HG03558 (cell line): ENCODE results near the gene C1QC.

Experiments
- ATAC-seq: cut with Tn5 transposase; IDR thresholded peaks from one replicate; pipeline ENCODE4 v1.9.1; 2021; ENCODE audit warnings: moderate number of reproducible peaks; ENCODE audit not compliant: unreplicated experiment; ENCODE audit errors: extremely low read depth

C1QC gene

GRCh38 chr1:22676916-22677583, 33.6 kb downstream of the C1QC start:
- no peak for ATAC-seq

DNA sequence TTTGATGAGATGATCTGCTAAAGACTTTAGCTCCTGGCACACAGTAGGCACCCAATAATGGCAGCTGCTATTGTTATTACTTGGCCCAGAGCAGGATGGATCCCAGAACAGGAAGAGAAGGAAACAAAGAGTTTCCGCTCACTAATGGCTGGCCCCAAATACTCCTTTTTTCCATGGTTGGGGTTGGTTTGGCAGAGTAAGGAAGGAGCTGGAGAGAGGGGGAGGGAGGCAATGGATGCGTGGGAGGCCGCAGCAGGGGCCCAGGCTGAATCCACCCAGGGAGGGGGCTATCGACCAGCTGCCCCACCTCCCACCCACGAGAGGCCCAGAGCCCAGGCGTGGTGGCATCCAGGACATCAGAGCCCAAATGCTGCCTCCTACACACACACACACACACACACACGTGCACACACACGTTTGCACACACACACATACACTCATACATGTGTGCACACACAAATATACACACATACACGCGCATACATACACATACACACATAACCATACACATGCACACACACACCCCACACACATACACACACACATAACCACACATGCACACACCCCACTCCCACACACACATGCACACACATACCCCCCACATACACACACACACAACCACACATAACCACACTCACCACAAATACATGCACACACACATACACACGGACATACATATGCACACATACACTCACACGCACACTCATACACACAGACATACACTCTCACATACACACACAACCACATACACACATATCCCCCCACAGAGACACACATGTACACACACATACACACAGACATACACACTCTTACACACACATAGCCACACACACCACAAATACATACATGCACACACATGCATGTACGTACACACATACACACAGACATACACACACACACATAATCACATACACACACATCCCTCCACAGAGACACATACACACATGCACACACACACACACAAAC, 34.8 kb downstream of the C1QC start:
- no peak for ATAC-seq

DNA sequence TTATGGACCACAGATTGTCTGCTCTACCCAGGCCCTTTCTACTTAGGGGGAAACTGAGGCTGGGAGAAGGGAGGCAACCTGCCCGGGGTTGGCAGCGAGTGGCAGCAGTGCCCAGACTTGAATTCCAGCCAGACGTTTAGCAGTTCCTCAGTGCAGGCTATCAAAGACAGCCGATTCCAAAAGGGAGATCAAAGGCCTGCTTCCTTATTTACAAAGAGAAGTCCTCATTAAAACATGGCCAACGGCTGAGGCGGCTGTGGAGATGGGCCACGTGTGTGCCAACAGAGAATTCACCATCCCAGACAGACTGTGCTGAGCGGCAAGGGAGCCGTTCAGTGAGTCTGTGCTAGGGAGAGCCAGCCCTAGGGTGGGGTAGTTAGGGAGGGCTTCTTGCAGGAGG, 37.3 kb downstream of the C1QC start:
- no peak for ATAC-seq

- no peak for ATAC-seq
Measured at GRCh38 chr1:22681556-22682276, 38.3 kb downstream of the C1QC start.

GRCh38 chr1:22683547-22683946, 40.1 kb downstream of the C1QC start:
- no peak for ATAC-seq

GRCh38 chr1:22685591-22686059, 42.2 kb downstream of the C1QC start:
- no peak for ATAC-seq

DNA sequence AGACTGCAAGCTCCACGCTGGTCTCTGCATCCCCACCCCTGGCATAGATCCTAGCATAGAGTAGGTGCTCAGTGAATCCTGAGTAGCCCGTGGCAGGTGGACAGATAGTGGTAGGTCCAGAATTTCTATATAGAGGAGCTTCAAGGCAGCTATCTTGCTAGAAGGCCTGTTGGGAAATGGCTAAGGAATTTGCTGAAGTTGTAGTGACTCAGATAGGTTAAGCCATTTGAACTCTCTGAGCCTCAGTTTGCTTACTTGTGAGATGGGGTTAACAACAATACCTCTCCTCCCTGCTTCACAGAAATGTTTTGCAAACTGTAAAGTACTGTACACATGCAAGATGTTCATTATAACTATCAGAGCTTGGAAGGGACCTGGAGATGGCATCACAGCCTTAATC, 43.8 kb downstream of the C1QC start:
- ATAC-seq: no peak

DNA sequence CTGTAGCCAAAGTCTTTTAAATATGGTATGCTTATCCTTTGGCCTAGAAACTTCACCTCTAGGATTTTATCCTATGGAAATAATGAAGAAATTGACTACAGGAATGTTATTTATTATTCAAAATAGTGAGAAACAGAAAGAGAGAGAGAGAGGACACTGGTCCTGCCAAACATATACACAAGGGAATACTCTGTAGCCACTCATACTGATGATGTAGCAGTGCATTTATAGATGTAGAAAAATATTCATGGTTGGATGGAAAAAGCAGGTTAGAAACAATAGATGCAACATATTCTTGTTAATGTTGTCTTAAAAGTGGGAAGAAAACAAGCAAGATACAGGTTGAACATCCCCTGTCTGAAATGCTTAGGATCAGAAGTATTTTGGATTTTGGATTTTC, 45.0 kb downstream of the C1QC start:
- no peak for ATAC-seq

- no peak for ATAC-seq
Measured at GRCh38 chr1:22689505-22689904, 46.1 kb downstream of the C1QC start.

DNA sequence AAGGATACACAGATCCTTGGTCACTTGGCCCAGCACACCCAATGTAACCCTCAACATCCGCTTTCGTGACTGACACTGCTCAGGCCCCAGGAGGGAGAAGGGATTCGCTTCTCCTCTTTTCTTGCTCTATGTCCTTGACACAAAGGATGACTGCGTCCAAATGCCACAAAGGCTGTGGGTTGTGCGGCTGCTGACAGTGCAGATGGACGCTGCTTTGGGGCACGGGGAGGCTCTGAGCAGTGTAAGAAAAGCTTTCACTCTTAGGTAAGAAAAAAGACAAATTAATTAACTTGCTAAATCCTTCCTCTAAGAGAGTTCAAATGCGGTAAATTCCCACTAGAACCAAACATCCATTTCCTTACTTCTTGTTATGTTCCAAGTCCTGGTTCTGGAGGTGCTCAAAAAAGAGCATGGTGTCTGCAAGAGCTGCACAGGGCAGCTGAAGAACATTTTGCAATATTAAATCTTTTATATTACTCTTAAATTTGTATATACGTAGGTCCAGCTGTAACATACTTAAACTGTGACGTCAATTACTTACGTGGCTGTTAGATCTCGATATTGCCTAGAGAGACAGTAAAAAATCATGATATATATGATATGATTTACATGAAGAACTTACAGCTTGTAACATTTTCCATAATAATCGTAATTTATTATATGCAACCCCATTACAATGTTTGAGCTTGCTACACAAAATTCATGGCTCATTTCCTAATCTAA, 47.8 kb downstream of the C1QC start:
- no peak for ATAC-seq

GRCh38 chr1:22694172-22694571, 50.7 kb downstream of the C1QC start:
- no peak for ATAC-seq

DNA sequence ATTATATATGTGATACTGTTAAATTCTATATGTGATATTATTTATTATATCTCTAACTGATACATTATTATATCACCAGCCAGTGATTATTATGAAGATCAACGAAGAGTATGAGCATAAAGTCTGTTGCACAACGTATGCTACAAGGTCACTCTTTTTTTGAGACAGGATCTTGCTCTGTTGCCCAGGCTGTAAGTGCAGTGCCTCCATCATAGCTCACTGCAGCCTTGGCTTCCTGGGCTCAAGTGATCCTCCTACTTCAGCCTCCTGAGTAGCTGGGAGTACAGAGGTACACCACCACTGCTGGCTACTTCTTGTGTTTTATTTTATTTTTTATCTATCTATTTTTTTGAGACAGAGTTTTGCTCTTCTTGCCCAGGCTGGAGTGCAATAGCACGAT, 53.2 kb downstream of the C1QC start:
- no peak for ATAC-seq
